HS-5 (cell line): Measurements from ENCODE around the gene GLS.
A peak's percentile ranks its signal among the peaks of the same experiment; 100 is the strongest.
"Not testable (repeated sequence)": the region's sequence is repeated elsewhere in the genome, so short reads cannot be mapped to it uniquely, and the experiment has no call there.

Source experiments
- DNase-seq: peaks from one replicate; pipeline ENCODE4 v3.0.0-alpha.2; 2012; ENCODE audit warnings: low read depth

Gene GLS

GRCh38 chr2:190935054-190935453 lies 54.4 kb downstream of the GLS start:
- DNase-seq = no peak

DNA sequence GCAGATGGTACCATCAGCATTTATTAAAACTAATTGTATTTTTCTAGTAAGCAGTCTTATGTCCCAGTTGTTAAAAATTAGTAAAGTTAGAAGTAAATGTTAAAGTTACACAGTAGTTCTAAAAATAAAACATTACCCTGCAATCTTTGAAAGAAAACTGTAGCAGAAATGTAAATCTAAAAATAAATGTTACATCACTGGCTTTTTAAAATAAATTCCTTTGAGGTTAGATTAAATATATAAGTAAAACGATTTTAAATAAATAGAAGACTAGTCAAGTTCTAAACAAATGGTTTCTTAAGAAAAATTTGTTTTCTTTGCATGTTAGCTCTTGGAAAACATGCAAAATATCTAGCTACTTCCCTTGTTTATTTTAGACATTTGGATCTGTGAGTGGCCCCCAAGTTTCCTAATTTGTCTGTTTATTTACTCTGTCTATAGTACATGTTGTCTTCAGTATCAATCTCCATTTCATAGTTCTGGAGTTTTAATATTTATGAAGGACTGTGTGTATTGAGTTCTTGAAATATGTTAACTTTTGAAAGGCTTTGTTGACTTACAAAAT lies 58.2 kb downstream of the GLS start:
- DNase-seq = no peak

GRCh38 chr2:190940454-190940853 lies 59.8 kb downstream of the GLS start:
- no peak for DNase-seq

DNA sequence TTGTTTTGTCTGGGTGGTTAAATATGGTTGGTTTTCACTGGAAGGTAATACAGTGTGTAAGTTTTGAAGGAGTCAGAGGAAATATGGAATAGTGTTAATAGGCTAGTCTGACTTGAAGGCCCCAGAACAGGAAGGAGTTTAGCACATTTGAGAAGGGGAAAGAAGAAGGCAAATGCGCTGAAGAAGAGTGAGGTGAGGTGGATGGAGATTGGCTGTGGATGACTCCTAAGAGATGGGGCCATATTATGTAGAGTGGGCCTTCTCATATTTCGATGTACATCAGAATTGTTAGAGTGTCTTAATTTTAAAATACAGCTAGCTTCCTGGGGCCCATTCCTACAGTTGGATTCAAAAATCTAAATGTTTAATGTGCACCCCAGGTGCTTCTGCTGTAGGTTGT lies 61.0 kb downstream of the GLS start:
- DNase-seq = no peak

DNA sequence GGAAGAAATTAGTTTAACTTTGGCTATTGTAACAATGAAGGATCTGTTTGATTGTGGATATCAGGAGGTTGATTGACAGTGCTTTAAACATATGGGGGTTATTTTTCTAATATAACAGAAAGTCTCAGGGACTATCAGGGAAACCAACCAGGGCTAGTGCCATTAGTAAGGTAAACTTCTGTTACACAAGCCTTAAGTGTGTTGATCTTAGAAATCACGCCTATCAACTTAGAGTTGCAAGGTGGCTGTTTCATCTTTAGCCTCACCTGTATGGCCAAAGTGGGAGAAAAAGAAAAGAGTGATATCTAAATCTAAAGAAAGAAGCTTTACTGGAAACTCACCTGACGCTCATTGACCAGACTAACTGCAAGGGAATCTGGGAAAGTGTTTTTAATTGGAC lies 62.1 kb downstream of the GLS start:
- no peak for DNase-seq

DNA sequence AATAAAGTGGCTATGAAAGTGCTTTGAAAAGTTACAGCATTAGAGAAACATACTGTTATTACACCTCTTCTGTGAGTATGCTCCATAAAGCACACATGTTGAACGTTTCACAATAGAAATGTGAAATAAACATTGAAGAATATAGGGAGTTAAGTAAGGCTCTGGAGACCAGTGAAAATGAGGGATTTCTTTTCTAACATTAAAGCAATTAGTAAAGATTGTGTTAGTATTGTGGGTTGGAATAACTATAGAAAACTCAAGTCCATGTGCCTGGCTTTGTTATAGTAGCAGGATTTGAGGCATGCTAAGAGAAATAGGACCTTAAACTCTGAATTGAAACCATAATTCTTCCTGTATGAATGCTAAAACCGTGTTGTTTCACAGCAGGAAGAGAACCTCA lies 63.1 kb downstream of the GLS start:
- DNase-seq = no peak

GRCh38 chr2:190947141-190947540 lies 66.5 kb downstream of the GLS start:
- no peak for DNase-seq

GRCh38 chr2:190947711-190948251 lies 67.2 kb downstream of the GLS start:
- peak; percentile 34 for DNase-seq

DNA sequence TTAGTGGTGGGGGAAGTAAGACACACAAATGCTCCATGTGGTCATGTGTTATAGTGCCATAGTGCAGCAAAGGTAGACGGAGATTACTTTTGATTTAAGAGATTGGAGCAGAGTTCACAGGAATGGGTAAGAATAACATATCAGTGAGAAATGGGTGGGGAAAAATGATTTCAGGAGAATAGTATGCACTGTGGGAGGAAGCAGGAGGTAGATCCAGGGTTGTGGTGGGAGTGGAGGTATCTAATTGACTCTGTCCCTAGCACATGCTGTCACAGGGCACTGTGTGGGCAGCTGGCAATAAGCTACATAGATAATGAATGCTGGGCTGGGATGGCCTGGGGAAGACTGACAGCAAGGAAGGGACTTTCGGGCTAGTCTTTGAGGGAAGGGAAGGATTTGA lies 68.0 kb downstream of the GLS start:
- DNase-seq = peak; percentile 8

- no peak for DNase-seq
Observed at GRCh38 chr2:190950566-190950991, 70.0 kb downstream of the GLS start.

- no peak for DNase-seq
Observed at GRCh38 chr2:190953257-190953656, 72.6 kb downstream of the GLS start.

DNA sequence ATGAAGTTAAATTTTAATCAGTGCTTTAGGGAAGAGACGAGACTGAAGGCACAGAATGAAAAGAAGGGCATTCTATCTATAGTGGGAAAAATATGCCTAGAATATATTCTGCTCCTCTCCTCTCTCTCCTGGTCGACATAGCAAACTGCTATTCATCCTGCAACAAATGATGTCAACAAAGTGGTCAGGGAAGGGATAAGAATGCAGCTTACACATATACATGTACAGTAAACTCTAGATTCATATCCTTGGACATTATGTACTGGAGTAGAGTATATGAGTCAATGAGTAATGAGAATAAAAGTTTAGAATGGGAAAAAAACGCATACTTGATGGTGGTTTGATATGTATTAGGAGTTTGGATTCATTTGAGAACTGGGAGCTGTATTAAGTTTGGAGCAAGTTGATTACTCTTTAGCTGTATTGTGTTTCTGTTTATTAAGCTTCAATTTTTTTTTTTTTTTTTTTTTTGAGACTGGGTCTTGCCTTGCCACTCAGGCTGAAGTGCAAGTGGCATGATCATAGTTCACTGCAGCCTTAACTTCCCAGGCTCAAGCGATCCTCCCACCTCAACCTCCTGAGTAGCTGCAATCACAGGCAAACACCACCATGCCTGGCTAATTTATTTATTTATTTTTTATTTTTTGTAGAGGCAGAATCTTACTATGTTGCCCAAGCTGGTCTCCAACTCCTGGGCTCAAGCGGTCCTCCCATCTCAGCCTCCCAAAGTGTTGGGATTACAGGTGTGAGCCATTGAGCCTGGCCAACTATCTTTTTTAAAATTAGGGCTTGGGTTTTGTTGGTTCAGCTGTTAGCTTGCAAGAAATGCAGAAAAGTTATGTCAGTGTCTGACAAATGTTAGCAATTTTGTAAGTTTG lies 79.5 kb downstream of the GLS start:
- no peak for DNase-seq

DNA sequence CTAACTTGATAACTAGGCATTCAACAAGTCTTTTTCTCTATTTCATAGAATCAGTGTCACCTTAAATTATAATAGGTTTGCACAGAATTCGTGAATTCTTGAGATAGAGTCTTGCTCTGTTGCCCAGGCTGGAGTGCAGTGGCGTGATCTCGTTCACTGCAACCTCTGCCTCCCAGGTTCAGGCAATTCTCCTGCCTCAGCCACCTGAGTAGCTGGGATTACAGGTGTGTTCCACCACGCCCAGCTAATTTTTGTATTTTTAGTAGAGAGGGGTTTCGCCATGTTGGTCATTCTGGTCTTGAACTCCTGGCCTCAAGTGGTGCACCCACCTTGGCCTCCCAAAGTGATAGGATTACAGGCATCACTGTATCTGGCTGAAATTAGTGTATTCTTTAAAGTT lies 80.5 kb downstream of the GLS start:
- DNase-seq = not testable (repeated sequence)

GRCh38 chr2:190961918-190962487 lies 81.4 kb downstream of the GLS start:
- DNase-seq = no peak

DNA sequence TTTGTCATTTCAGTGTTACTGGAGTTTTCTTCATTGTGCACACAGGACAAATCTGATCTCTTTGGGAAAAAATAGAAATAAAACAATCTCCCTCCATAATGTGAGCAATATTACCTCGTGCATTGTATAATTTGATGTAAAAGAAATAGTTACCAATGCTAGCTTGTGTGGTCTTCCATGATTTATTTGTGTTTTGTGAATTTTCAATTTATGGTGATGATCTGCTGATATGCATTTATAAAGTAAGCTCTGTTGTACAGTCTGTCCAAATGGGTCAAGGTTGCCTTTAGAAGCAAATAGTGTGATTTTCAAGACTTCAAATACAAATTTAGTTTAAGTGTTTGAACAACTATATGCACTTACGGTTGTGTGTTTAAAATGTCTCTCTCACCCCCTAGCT lies 82.5 kb downstream of the GLS start:
- DNase-seq = no peak

GRCh38 chr2:190964170-190964795 lies 83.7 kb downstream of the GLS start:
- DNase-seq = no peak

GRCh38 chr2:190965580-190966222 lies 85.1 kb downstream of the GLS start:
- DNase-seq = no peak

DNA sequence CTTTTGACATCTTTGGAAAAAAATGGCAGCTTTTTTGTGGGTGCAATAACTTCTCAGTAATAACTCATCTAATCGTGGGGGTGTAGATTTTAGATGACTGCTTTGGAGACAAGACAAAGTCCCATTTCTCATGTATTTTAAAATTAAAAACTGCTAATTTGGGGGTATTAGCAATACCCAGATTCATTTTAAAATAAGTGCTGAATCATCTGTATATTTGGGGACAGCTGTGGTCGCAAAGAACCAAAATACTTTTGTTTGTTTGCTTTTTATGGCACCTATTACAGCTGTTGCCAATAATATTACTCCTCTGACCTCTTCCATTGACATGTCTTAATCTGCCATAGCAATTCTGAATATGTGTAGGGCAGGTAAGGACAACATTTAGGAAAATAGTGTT lies 87.9 kb downstream of the GLS start:
- DNase-seq = no peak

DNA sequence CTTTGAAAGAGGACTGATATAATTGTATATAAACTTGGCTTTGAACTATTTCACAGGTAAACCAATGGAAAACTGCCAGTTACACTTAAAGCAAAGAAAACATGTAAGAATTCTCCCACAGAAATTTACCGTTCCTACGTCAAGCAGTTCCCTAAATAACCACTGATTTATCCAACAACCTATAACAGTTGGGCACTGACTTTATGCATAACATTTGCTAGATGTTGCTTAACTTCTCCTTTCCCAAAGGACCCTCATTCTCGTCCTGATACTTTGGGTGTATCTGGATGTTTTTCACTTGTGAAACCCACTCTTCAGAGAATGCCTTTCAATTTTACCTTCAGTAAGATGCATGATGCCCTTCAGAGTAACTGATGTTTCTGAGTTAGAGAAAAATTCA lies 89.5 kb downstream of the GLS start:
- DNase-seq = no peak

- DNase-seq = no peak
Observed at GRCh38 chr2:190970873-190971506, 90.4 kb downstream of the GLS start.

DNA sequence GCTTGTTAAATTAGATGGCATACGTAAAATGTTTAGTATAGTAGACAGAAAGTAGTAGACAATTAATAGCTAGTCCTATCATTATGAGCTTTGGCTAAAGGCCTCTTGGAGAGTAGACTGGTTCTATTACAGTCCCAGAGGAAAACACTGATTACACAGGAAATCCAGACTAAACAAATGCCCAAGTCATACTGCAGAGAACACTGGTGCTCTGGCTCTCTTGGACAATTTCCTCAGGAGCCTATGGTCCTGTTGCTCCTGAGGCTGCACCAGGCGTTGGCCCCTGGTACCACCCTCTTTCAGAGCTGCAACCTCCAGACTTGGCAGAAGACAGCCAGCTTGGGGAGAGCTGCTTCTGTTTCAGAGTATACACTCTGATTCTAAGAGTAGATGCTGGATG lies 91.6 kb downstream of the GLS start:
- no peak for DNase-seq

DNA sequence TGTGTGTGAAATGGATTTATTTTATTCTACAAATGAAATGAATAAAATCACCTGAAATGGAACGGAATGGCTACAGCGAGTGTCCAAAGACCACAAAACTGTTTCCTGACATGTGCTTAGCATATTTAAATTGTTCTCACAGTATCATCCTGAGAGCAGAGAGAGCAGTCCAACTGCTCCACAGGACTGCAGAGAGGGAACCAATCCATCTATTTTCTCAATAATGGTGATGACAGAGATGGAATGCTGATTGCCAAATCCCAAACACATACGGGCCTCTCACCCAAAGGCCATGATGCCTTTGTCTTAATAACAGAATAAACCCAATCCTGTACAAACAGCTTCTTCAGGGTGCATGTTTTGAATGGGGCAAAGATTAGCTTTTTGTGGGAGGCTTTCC lies 92.2 kb downstream of the GLS start:
- no peak for DNase-seq
